GM11168 (cell line): Measurements from ENCODE around the gene SLC5A12.

ENCODE experiments used
- in situ Hi-C: fragments of 300-500 bp; cut with MboI; formaldehyde crosslinking; loops from one replicate; pipeline ENCODE4 v1.12.0; 2022; ENCODE audit warnings: low sequenced_read_pairs; ENCODE audit not compliant: unreplicated experiment

Gene SLC5A12

DNA sequence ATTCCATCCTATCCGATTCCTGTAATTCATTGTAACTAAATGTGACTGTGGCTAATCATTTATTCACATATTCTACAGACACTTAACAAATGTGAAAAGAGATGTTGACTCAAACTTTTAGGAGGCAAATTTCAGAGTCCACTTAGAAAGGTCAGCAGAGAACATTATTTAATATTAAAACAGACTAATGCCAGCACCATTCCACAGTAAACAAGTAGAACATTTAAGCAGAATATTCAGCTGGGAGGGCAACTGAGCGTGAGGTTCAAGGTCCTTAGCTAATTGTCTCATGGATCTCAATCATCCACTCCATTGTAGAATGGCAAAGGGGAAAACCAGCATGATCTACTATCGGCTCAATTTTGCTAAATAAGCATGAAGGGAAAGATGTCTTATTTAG, 5.1 kb upstream of the SLC5A12 start:
- in situ Hi-C loops, result no loop called here

GRCh38 chr11:26719998-26720397, 1.9 kb downstream of the SLC5A12 start:
- in situ Hi-C loops, result no loop called here

DNA sequence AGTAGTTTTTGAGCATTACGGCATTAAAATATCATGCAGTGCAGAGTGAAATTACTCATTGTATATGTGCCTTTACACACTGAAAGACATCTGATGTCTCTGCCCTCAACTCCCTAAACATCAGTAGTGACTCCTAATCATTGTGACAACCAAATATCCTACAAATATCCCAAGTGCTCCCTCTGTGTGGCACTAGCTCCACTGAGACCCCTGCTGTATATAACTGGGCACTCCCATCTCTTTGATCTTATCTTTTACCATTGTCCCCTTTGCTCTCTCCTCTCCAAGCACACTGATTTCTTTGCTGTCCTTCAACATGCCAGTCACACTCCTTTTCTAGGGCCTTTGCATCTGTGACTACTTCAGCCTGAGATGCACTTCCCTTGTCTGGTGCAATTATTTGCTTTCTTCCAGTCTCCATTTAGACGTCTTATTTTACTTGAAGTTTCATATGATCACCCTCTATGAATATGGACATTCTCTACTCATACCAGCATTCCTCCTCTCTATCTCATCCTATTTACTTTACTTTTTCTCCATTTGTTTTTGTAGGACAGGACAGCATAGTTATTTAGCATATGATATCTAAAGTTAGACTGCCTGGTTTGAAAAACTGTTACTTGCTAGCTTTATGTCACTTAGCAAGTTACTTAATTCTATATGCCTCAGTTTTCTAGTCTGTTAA, 2.4 kb downstream of the SLC5A12 start:
- in situ Hi-C loops, result no loop called here

- in situ Hi-C loops, result no loop called here
Observed at GRCh38 chr11:26717771-26718170, 4.1 kb downstream of the SLC5A12 start.

DNA sequence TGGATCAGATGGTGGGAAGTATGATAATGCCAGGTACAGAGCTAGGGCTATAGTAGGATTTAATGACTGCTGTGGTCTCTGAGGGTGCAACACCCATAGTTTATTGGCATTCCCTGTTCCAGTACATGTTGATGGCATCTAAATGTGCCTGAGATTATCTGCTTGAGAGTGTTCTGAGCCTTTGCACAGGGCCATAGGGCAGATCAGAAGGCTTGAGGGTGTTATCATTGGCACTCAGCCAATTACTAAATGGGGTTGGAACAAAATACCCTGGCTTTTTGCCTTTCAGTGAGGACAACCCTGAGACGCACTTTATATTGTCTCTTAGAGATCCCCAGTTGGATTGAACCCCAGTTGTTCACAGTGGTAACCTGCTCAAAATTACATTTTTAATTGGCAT, 6.7 kb downstream of the SLC5A12 start:
- in situ Hi-C loops, result no loop called here

- in situ Hi-C loops, result no loop called here
Observed at GRCh38 chr11:26712497-26712896, 9.4 kb downstream of the SLC5A12 start.

GRCh38 chr11:26710489-26710888, 11.4 kb downstream of the SLC5A12 start:
- in situ Hi-C loops, result no loop called here

GRCh38 chr11:26708736-26709456, 13.0 kb downstream of the SLC5A12 start:
- in situ Hi-C loops, result no loop called here

DNA sequence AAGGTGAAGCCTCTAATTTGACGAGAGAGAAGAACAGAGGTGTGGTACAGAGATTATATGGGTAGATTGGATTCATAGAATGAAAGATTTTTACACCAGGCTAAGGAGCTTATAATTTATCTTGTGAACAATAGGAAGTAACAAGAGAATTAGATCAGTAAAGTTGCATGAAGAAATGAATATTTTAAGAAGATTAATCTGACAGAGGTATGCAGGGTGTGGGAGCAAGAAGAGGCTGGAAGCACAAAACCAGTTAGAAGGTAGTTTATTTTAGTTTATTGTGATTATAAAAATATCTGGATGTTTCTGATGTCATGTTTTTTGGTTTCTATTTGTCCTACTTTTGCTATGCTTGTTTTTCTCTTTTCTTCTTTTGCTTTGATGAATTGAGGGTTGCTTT, 15.7 kb downstream of the SLC5A12 start:
- in situ Hi-C loops, result no loop called here

GRCh38 chr11:26704249-26704648, 17.6 kb downstream of the SLC5A12 start:
- in situ Hi-C loops, result no loop called here

- in situ Hi-C loops, result no loop called here
Observed at GRCh38 chr11:26703411-26704191, 18.3 kb downstream of the SLC5A12 start.

GRCh38 chr11:26702406-26702805, 19.5 kb downstream of the SLC5A12 start:
- in situ Hi-C loops, result no loop called here

GRCh38 chr11:26700574-26701235, 21.2 kb downstream of the SLC5A12 start:
- in situ Hi-C loops, result no loop called here

DNA sequence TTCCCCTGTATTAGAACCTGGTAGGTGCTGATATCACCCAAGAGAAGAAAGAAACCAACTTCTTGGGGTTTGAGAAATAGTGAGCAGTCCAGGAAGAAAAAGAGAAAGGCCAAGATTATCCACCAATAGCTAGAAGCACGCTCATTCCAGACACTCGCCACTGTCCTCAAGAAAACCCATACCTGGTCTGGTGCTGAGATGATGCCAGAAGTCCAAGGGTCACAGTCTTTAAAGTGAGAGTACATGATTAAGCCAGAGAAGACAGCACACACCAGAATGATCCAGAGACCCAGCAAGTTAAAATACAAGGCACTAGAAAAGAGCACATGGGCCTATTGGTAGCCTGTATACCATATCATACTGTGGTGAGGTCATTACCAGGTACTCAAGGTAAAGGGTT, 23.6 kb downstream of the SLC5A12 start:
- in situ Hi-C loops, result no loop called here

- in situ Hi-C loops, result no loop called here
Observed at GRCh38 chr11:26696330-26696729, 25.5 kb downstream of the SLC5A12 start.

GRCh38 chr11:26688701-26689100, 33.2 kb downstream of the SLC5A12 start:
- in situ Hi-C loops, result no loop called here

GRCh38 chr11:26687351-26687750, 34.5 kb downstream of the SLC5A12 start:
- in situ Hi-C loops, result no loop called here

GRCh38 chr11:26677566-26677965, 44.3 kb downstream of the SLC5A12 start:
- in situ Hi-C loops, result no loop called here

- in situ Hi-C loops, result no loop called here
Observed at GRCh38 chr11:26676641-26677040, 45.2 kb downstream of the SLC5A12 start.

- in situ Hi-C loops, result no loop called here
Observed at GRCh38 chr11:26675233-26675928, 46.5 kb downstream of the SLC5A12 start.
